HFFc6 (cell line): Measurements from ENCODE around the gene ZBTB44. TPM values are rescaled to one million over a fixed set of nuclear protein-coding genes. Genes with fewer than 3 reads are reported as not detected.
"Not testable (repeated sequence)": the region's sequence is repeated elsewhere in the genome, so short reads cannot be mapped to it uniquely, and the experiment has no call there.

Source experiments
- DNase-seq: peaks from one replicate; pipeline ENCODE4 v3.0.0-alpha.2; 2018
- H3K27ac Mint-ChIP-seq: 2 replicates; pipeline ENCODE4 v1.8.0; 2020; ENCODE audit warnings: mild to moderate bottlenecking, mixed read lengths
- H3K27me3 Mint-ChIP-seq: 2 replicates; pipeline ENCODE4 v1.8.0; 2021; ENCODE audit warnings: mild to moderate bottlenecking, moderate library complexity, mixed read lengths; ENCODE audit not compliant: insufficient read depth
- H3K36me3 Mint-ChIP-seq: 2 replicates; pipeline ENCODE4 v1.8.0; 2021; ENCODE audit warnings: low read depth, mixed read lengths
- H3K4me1 Mint-ChIP-seq: 2 replicates; pipeline ENCODE4 v1.8.0; 2020; ENCODE audit warnings: low read depth, mixed read lengths
- H3K4me3 Mint-ChIP-seq: 2 replicates; pipeline ENCODE4 v1.8.0; 2020; ENCODE audit warnings: mild to moderate bottlenecking, moderate library complexity, mixed read lengths
- H3K9me3 Mint-ChIP-seq: 2 replicates; pipeline ENCODE4 v1.8.0; 2020; ENCODE audit warnings: mild to moderate bottlenecking, mixed read lengths
- CTCF ChIP-seq: fragments of 200-600 bp; sonication (generic); IDR thresholded peaks from 2 replicates; pipeline ENCODE4 v1.5.0; 2021; ENCODE audit warnings: antibody characterized with exemption, mild to moderate bottlenecking
- total RNA-seq, 6 experiments: library from RNA; stranded (reverse); fragmentation: NEBNext Ultra II Directional; extraction: Animal tissue kit (Norgen Biotek cat#: 25700); gene quantifications; 2 replicates in 1 of 6; 3 replicates in 5 of 6; pipeline ENCODE4 v1.2.3, GENCODE V29; 2021

The ZBTB44 gene
- total RNA-seq, 6 experiments from 2014 or later, result 9.4 to 16.5 (median 12.4) TPM

GRCh38 chr11:130237282-130238006 lies 77.3 kb downstream of the ZBTB44 start:
- TF ChIP-seq CTCF, result no peak
- H3K27me3 Mint-ChIP-seq, result no peaks in the 10 kb centered on the region
- DNase-seq, result no peak
- H3K9me3 Mint-ChIP-seq, result no peaks in the 10 kb centered on the region
- no peak overlapping the region for H3K4me3 Mint-ChIP-seq
- no peak overlapping the region for H3K27ac Mint-ChIP-seq
- no peaks in the 10 kb centered on the region for H3K36me3 Mint-ChIP-seq
- no peaks in the 10 kb centered on the region for H3K4me1 Mint-ChIP-seq

GRCh38 chr11:130234315-130234714 lies 80.4 kb downstream of the ZBTB44 start:
- no peak for DNase-seq
- H3K27me3 Mint-ChIP-seq, result no peaks in the 10 kb centered on the region
- no peak overlapping the region for H3K4me3 Mint-ChIP-seq
- no peaks in the 10 kb centered on the region for H3K36me3 Mint-ChIP-seq
- no peaks in the 10 kb centered on the region for H3K4me1 Mint-ChIP-seq
- no peak overlapping the region for H3K27ac Mint-ChIP-seq
- no peaks in the 10 kb centered on the region for H3K9me3 Mint-ChIP-seq
- TF ChIP-seq CTCF, result no peak

GRCh38 chr11:130233888-130234287 lies 80.8 kb downstream of the ZBTB44 start:
- DNase-seq, H3K4me3 Mint-ChIP-seq, H3K9me3 Mint-ChIP-seq, H3K4me1 Mint-ChIP-seq, H3K27ac Mint-ChIP-seq, H3K27me3 Mint-ChIP-seq, H3K36me3 Mint-ChIP-seq: not testable (repeated sequence)

GRCh38 chr11:130233486-130233885 lies 81.2 kb downstream of the ZBTB44 start:
- H3K4me3 Mint-ChIP-seq, H3K27ac Mint-ChIP-seq, DNase-seq, H3K4me1 Mint-ChIP-seq, H3K9me3 Mint-ChIP-seq, H3K27me3 Mint-ChIP-seq, H3K36me3 Mint-ChIP-seq: not testable (repeated sequence)

GRCh38 chr11:130227373-130227772 lies 87.3 kb downstream of the ZBTB44 start:
- no peak overlapping the region for H3K4me3 Mint-ChIP-seq
- no peaks in the 10 kb centered on the region for H3K9me3 Mint-ChIP-seq
- no peak for TF ChIP-seq CTCF
- H3K27me3 Mint-ChIP-seq, result no peaks in the 10 kb centered on the region
- DNase-seq, result no peak
- H3K27ac Mint-ChIP-seq, result no peak overlapping the region
- H3K36me3 Mint-ChIP-seq, result no peaks in the 10 kb centered on the region
- H3K4me1 Mint-ChIP-seq, result no peaks in the 10 kb centered on the region

- no peak for TF ChIP-seq CTCF
- DNase-seq, result no peak
- no peak overlapping the region for H3K27ac Mint-ChIP-seq
- H3K4me3 Mint-ChIP-seq, result no peak overlapping the region
- H3K27me3 Mint-ChIP-seq, result peaks cover 3% of the 10 kb centered on the region
- no peaks in the 10 kb centered on the region for H3K9me3 Mint-ChIP-seq
- H3K4me1 Mint-ChIP-seq, result no peaks in the 10 kb centered on the region
- H3K36me3 Mint-ChIP-seq, result no peaks in the 10 kb centered on the region
Measured at GRCh38 chr11:130223291-130223971, 91.3 kb downstream of the ZBTB44 start.
